BJ (cell line): ENCODE data around the gene IRAK4. TPM values are rescaled to one million over a fixed set of nuclear protein-coding genes. Genes with fewer than 3 reads are reported as not detected.

Experiments
- CTCF ChIA-PET: fragments of 350-600 bp; formaldehyde crosslinking; extraction: SDS; loops from one replicate; lab custom pipeline; 2021; ENCODE audit warnings: antibody characterized with exemption, inconsistent platforms; lab: Yijun Ruan, JAX
- POLR2A ChIA-PET: fragments of 300-600 bp; sonication (Branson Sonifier 250); formaldehyde crosslinking; extraction: SDS; loops from one replicate; lab custom pipeline; 2021; ENCODE audit warnings: antibody characterized with exemption; lab: Charles Lee
- DNase-seq: peaks from one replicate; pipeline ENCODE4 v3.0.0-alpha.2; 2011; ENCODE audit warnings: low read depth
- H3K27me3 ChIP-seq: 2 replicates; pipeline ENCODE4 v1.6.0; 2011; ENCODE audit warnings: low read length; ENCODE audit not compliant: control insufficient read depth, insufficient read depth
- H3K36me3 ChIP-seq: 2 replicates; pipeline ENCODE4 v1.5.1; 2011; ENCODE audit warnings: low read length; ENCODE audit not compliant: control insufficient read depth, insufficient read depth
- H3K4me3 ChIP-seq: 2 replicates; pipeline ENCODE4 v1.5.1; 2011; ENCODE audit warnings: low read depth, mild to moderate bottlenecking, control low read depth, low read length
- CTCF ChIP-seq: IDR thresholded peaks from 2 replicates; pipeline ENCODE4 v1.5.1; 2011; ENCODE audit warnings: low read depth, mild to moderate bottlenecking, control low read depth, inconsistent platforms, low read length, moderate library complexity; ENCODE audit not compliant: insufficient read depth
- polyA minus RNA-seq: library from RNA; depleted of rRNA, polyadenylated mRNA; stranded (reverse); fragments of >200 nt; gene quantifications from 2 replicates; pipeline ENCODE4 v1.2.3, GENCODE V29; 2011; rRNA and poly(A)+ RNA removed
- polyA plus RNA-seq: library from polyadenylated mRNA; depleted of rRNA; stranded (reverse); fragments of >200 nt; gene quantifications from 2 replicates; pipeline ENCODE4 v1.2.3, GENCODE V29; 2011; rRNA removed

IRAK4 gene
- 11.3 and 16.4 TPM in 2 replicates for polyA plus RNA-seq
- 5.1 and 7.1 TPM in 2 replicates for polyA minus RNA-seq

DNA sequence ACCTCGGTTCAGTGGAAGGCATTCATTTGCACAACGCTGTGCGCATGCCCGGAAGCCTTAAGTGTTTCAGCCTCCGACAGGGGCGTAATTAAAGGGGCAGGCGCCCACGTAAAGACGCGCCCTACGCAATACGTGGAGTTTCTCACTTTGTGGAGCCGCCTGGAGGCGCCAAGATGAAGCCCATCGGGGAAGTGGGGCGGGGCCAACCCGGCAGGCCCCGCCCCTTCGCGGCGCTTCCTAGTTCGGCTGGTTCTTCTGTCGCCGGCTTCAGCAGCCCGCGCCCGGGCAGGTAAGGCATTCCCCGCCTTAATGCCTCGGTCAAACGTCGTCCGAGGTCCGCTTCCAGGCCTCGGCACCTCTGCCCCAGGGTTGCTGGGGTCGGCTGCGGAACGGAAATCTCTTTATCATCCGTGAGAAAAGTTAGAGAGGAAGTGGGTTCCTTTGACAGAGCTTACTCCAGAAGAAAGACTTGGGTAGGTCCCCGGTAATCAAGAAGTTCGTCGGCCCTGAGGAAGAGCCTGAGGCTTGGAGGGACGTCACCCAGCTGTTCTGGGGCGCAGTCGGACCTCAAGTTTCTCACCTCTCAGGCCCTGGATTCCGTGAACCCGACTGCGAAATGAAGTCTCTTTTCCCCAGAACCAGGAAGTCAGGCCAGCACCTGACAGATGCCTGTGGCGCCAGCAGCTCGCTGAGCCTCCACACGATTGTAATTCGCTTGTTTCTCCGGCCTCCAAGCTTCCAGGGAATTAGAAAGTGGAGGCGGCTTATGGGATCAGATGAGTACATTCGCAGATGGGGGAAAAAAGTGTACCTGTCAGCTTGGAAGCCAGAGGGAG is at the start of gene IRAK4, which contains the start of gene PUS7L:
IRAK4 (plus strand) TSS at position 224 of the 836 bp plus-strand sequence. CDS start 9,161 bp downstream, outside the sequence.
PUS7L (minus strand) TSS at position 63 of the 836 bp plus-strand sequence. CDS start 3,545 bp downstream, outside the sequence.
- no peaks in the 10 kb centered on the region for H3K27me3 ChIP-seq
- DNase-seq, result peak; percentile 84
- POLR2A ChIA-PET, result no interaction called here
- peak; percentile 70 for TF ChIP-seq CTCF
- CTCF ChIA-PET, result interaction anchor here (0.6 to 2.5 kb wide), 9 partner anchors 9 to 331 kb away, joined by 3 to 11 read pairs (median 4); no protein-coding TSS in a partner anchor
- H3K4me3 ChIP-seq, result peak within 1 kb of the TSS; percentile 60
- H3K36me3 ChIP-seq, result no peaks in the 10 kb centered on the region

DNA sequence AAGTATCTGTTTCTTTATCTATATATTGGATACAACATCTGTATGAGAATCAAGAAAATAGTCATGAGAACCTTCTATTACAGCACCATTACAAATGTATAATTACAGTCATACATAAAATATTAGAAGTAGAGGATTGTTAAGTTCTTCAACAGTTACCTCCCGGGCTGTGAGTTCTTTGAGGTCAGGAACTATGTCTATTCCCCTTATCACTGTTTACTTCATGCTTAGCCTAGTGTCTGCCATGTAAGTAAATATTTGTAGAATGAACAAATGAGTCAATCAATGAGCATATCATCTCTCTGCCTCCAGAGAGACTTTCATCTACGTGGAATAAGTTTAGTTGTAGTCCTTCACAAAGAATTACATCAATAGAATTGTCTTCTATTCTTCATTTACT is 47.4 kb upstream of the IRAK4 start:
- ChIA-PET POLR2A (no interaction called here), CTCF (no interaction called here)
- Histone ChIP-seq H3K36me3 (no peaks in the 10 kb centered on the region), H3K27me3 (0 out of 2 replicates have a peak, but pooled peaks cover 1% of the 10 kb centered on the region), H3K4me3 (no peak overlapping the region)
- DNase-seq, result no peak
- no peak for TF ChIP-seq CTCF

DNA sequence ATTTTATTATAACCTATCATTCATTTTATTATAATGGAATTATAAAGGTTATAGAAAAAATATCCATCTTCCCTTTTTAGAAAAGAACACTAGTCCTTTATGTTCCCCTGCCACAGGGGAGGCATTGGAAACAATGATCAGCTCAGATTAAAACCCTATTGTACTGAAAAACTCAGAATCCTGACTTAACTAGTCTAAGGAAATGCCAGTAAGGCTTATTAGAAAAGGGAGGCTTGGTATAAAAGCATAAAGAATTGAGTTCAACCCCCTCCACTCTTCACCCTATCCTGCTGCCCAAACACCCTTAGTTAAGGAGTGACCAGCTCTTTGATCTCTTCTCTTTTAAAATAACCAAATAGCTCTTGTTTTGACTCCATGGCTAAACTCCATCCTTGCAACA is 36.1 kb upstream of the IRAK4 start:
- ChIA-PET CTCF (interaction anchor here (1.0 kb wide), 1 partner anchor 8 kb away, joined by 4 read pairs; no protein-coding TSS in a partner anchor), POLR2A (no interaction called here)
- no peaks in the 10 kb centered on the region for H3K27me3 ChIP-seq
- TF ChIP-seq CTCF, result no peak
- no peak overlapping the region for H3K4me3 ChIP-seq
- DNase-seq, result no peak
- no peaks in the 10 kb centered on the region for H3K36me3 ChIP-seq

GRCh38 chr12:43723134-43723533 is 35.6 kb upstream of the IRAK4 start:
- CTCF ChIA-PET, result interaction anchor here (1.0 kb wide), 1 partner anchor 7 kb away, joined by 4 read pairs; no protein-coding TSS in a partner anchor
- H3K36me3 ChIP-seq, result no peaks in the 10 kb centered on the region
- H3K27me3 ChIP-seq, result no peaks in the 10 kb centered on the region
- POLR2A ChIA-PET, result no interaction called here
- DNase-seq, result no peak
- no peak for TF ChIP-seq CTCF
- no peak overlapping the region for H3K4me3 ChIP-seq

DNA sequence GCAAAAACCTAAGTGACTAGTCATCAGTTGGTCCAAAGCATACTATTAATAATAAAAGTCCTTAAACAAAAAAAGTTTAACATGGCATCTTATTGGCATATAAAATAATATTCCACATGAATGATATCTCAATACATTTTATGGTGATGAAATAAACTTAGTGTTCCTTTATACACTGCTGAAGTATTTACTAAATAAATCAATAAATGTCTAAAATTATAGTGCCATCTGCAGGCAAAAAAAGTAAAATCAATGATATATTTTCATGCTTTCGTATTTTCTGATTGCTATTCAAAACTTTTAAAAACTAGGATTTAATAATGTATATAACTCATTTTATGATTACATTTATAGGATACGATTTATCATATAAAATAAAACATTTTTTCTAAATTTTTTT is 30.6 kb upstream of the IRAK4 start:
- no peaks in the 10 kb centered on the region for H3K36me3 ChIP-seq
- no peak for DNase-seq
- peak; percentile 10; the same call in 1 of the 2 replicates for TF ChIP-seq CTCF

More for the DNA sequence above, 30.6 kb upstream of the IRAK4 start:
- ChIA-PET POLR2A (no interaction called here), CTCF (interaction anchor here (0.7 kb wide), 1 partner anchor 12 kb away, joined by 3 read pairs; no protein-coding TSS in a partner anchor)
- no peaks in the 10 kb centered on the region for H3K27me3 ChIP-seq
- no peak overlapping the region for H3K4me3 ChIP-seq
